Suppressor macrophage treated with lipopolysaccharide for 1 hour (primary cell): ENCODE measurements around the gene PARP12.

Experiments
- DNase-seq, 3 donors: peaks; one replicate each; pipeline ENCODE4 v3.0.0-alpha.2; 2020 to 2022

The PARP12 gene

DNA sequence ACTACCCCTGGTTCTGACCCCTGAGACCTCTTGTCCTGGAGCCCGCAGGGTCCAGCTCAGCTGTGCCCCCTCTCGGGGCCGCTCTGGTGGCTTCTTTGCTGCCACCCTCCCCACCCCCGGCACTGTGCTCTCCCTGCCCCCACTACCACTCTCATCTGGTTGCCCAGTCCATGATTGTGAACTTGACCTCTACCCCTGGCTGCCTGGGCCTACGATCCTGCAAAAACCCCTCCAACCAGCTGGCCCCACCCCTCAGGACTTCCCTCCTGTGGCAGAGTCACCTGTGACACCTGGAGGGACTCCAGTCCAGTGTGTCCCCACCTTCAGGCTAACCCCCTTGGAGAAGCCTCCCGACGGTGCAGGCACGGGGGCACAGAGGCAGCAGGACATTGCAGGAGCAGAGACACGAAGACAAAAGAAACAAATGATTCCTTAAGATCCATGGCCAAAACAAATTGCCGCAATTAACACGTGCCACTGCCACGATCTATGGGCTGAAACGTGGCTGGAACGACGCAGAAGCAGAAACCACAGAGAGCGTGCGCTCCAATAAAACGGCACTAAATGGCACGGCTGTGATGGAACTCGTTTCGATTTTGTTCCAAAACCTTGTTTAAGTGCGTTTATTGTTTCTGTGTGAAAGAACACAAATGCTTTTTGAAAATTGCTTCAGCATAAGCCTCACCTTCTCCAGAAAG is 72.0 kb downstream of the PARP12 start:
- DNase-seq, result no peak

DNA sequence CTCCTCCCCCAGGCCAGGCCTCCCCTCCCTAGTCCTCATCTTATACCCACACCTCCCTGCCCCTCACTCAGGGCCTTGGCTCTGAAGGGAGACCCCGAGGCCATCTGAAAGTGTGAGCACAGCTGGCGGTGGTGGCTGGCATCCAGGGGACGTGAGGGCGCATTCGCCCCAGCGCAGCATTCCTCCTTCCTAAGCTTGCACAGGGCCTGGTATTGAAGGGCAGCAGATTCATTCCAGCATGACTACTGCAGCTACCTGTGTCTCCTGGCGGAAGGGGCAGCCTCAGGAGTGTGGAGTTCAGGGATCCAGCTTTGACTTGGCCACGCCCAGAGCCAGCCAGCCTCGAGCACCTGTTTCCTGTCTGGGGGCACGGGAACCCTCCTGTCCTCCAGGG is 72.6 kb downstream of the PARP12 start:
- no peak for DNase-seq

- DNase-seq, result no peak
Observed at GRCh38 chr7:139989366-139990141, 73.2 kb downstream of the PARP12 start.

DNA sequence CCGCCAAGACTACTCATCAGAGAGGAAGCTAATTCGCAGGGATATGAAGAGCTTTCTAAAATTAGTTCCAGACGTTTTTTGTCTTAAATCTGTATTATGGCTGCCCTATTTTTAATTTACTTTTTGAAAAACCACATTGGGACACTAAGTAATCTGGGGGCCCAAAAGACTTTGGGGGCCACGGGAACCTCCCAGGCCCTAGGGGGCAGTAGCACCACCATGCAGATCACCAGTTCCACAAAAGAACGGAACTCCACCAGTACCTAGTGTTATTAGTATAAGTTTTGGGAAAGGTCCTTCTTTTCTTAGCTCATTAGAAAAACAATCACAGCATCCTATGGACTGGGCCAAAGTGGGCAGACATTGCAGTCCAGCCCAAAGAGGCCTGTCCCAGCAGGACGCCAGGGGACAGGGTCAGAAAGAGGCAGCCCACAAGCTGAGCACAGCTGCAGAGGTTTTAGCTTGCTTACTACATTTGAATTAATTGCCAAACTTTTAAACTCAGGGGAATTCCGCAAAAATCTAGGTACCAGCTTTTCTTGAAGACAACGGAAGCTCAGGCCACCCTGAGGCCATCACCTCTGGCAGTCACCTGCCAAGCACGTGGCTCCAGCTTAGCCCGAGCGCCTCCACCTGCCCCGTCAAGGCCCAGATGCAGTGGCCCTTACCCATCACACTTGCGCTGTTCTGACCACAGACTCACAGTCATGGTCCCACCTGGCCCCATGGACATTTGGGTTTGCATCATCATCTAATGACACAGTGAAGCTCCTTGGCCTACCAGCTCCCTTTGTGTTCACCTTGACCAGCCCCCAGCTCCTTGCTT is 74.8 kb downstream of the PARP12 start:
- no peak for DNase-seq

DNA sequence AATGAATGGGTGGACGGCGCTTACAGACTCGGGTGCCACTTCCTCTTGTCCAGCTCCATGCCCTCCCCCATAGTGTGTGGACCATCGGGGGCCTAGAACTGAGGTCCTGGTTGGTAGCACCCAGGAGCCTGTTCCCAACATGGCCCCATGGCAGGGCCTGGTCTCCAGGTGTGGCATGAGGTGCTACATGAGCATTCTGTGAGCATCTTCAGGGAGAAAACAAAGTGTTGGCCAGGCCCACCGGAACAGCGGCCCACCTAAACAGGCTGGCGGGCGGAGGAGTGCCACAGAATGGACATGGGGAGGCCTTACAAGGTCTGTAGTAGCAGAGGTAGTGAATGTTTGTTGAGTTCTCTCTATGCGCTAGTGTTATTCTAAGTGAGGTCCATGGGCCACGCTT is 76.9 kb downstream of the PARP12 start:
- no peak for DNase-seq

- no peak for DNase-seq
Observed at GRCh38 chr7:139984642-139985539, 77.9 kb downstream of the PARP12 start.

- DNase-seq, result no peak
Observed at GRCh38 chr7:139982927-139983920, 79.5 kb downstream of the PARP12 start.

DNA sequence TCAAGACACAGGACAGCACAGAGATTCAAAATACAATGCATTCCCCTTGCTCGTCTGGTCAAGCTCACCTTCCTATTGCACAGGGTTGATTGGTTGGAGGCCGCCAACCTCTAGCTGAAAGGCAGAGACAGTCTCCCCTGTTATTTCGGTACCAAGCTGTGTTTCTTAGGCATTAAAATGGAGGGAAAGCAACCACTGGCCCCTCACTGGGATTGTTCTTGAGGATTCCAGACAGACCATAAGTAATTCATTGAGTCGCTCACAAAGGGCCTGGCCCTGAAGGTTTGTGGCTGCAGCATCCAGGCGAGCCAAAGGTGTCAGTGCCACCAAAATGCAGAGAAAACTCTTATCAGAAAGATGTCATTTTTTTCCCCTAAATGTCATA is 81.2 kb downstream of the PARP12 start:
- no peak for DNase-seq

- DNase-seq, result peak; percentile 19 to 29 (median 25)
Observed at GRCh38 chr7:139976838-139977656, 85.7 kb downstream of the PARP12 start.

GRCh38 chr7:139976055-139976837 is 86.5 kb downstream of the PARP12 start:
- DNase-seq, result no peak

GRCh38 chr7:139974179-139974811 is 88.5 kb downstream of the PARP12 start:
- no peak for DNase-seq
